Activated B cell treated with CpG ODN at 0.5 μM for 24 hours (primary cell): ENCODE measurements around the gene TSGA10IP. TPM values are rescaled to one million over a fixed set of nuclear protein-coding genes. Genes with fewer than 3 reads are reported as not detected.
A peak's percentile ranks its signal among the peaks of the same experiment; 100 is the strongest.

Experiments used
- ATAC-seq: fragments of 200-7000 bp; cut with Tn5 transposase; one replicate; pipeline ENCODE4 v1.10.0; 2021; ENCODE audit warnings: low read depth, mild to moderate bottlenecking, moderate library complexity
- CTCF ChIA-PET: fragments of 350-600 bp; sonication (Branson Sonifier 250); formaldehyde crosslinking; loops from one replicate; lab custom pipeline; 2021; ENCODE audit warnings: antibody characterized with exemption; lab: Charles Lee
- POLR2A ChIA-PET: fragments of 350-600 bp; sonication (Branson Sonifier 250); formaldehyde crosslinking; loops from one replicate; lab custom pipeline; 2021; ENCODE audit warnings: antibody characterized with exemption; lab: Charles Lee
- DNase-seq: peaks from one replicate; pipeline ENCODE4 v3.0.0; 2022
- H3K27ac Mint-ChIP-seq: one replicate; pipeline ENCODE4 v1.8.0; 2020; ENCODE audit warnings: mixed read lengths
- H3K27me3 Mint-ChIP-seq: one replicate; pipeline ENCODE4 v1.8.0; 2021; ENCODE audit warnings: mixed read lengths
- H3K36me3 Mint-ChIP-seq: one replicate; pipeline ENCODE4 v1.8.0; 2021; ENCODE audit warnings: low read depth, mixed read lengths
- H3K4me1 Mint-ChIP-seq: one replicate; pipeline ENCODE4 v1.8.0; 2021; ENCODE audit warnings: mixed read lengths
- H3K4me3 Mint-ChIP-seq: one replicate; pipeline ENCODE4 v1.8.0; 2020; ENCODE audit warnings: mild to moderate bottlenecking, mixed read lengths
- H3K9me3 Mint-ChIP-seq: one replicate; pipeline ENCODE4 v1.8.0; 2020; ENCODE audit warnings: mixed read lengths
- CTCF ChIP-seq: fragments of 200-600 bp; IDR thresholded peaks from one replicate; pipeline ENCODE4 v1.8.0; 2022; ENCODE audit warnings: antibody characterized with exemption, mild to moderate bottlenecking
- intact Hi-C: fragments of 100-400 bp; cut with micrococcal nuclease; formaldehyde crosslinking; loops from one replicate; pipeline ENCODE4 v1.15.1; 2024
- total RNA-seq: library from RNA; stranded (reverse); gene quantifications from 2 replicates; pipeline ENCODE4 v1.2.3, GENCODE V29; 2022

The TSGA10IP gene
- total RNA-seq, 1 donor from 2014 or later: not detected

- CTCF ChIA-PET: interaction anchor here (0.7 to 1.1 kb wide), 2 partner anchors 38 to 43 kb away, joined by 4 read pairs; partner anchors contain the start of gene CCDC85B
- H3K4me1 Mint-ChIP-seq: peaks cover 22% of the 10 kb centered on the region
- no peaks in the 10 kb centered on the region for H3K9me3 Mint-ChIP-seq
- intact Hi-C loops: loop anchor here (1.0 to 2.0 kb wide), 2 partner anchors 9 to 33 kb away; partner anchors contain the start of genes C11orf68, DRAP1 and SART1
- POLR2A ChIA-PET: interaction anchor here (0.5 to 3.0 kb wide), 12 partner anchors 10 to 216 kb away, joined by 3 to 17 read pairs (median 6); partner anchors contain the start of genes BANF1, CCDC85B, CFL1 and FOSL1
- peak overlapping the region; percentile 93 for H3K27ac Mint-ChIP-seq
- peak; percentile 45 for DNase-seq
- ATAC-seq: peak; percentile 93
- H3K36me3 Mint-ChIP-seq: peaks cover 9% of the 10 kb centered on the region
- peak overlapping the region; percentile 79 for H3K4me3 Mint-ChIP-seq
- no peak for TF ChIP-seq CTCF
- no peaks in the 10 kb centered on the region for H3K27me3 Mint-ChIP-seq
Observed at GRCh38 chr11:65927904-65928397, 17.3 kb upstream of the TSGA10IP start.

GRCh38 chr11:65928667-65929066 is 16.6 kb upstream of the TSGA10IP start:
- no peak for ATAC-seq
- H3K9me3 Mint-ChIP-seq: no peaks in the 10 kb centered on the region
- DNase-seq: no peak
- H3K36me3 Mint-ChIP-seq: peaks cover 3% of the 10 kb centered on the region
- CTCF ChIA-PET: interaction anchor here (1.1 kb wide), 1 partner anchor 38 kb away, joined by 4 read pairs; the partner anchor contains the start of gene CCDC85B
- H3K4me3 Mint-ChIP-seq: peak overlapping the region; percentile 79
- peaks cover 22% of the 10 kb centered on the region for H3K4me1 Mint-ChIP-seq
- no peaks in the 10 kb centered on the region for H3K27me3 Mint-ChIP-seq
- TF ChIP-seq CTCF: no peak
- H3K27ac Mint-ChIP-seq: peak overlapping the region; percentile 93
- intact Hi-C loops: loop anchor here (1.0 to 2.0 kb wide), 2 partner anchors 9 to 32 kb away; partner anchors contain the start of genes C11orf68, DRAP1 and SART1
- POLR2A ChIA-PET: interaction anchor here (0.5 to 3.0 kb wide), 9 partner anchors 10 to 74 kb away, joined by 3 to 17 read pairs (median 8); partner anchors contain the start of genes BANF1, CCDC85B, CFL1 and FOSL1

- POLR2A ChIA-PET: no interaction called here
- Mint-ChIP-seq H3K4me1 (peaks cover 20% of the 10 kb centered on the region), H3K27ac (peak overlapping the region; percentile 35), H3K4me3 (no peak overlapping the region), H3K27me3 (no peaks in the 10 kb centered on the region), H3K9me3 (no peaks in the 10 kb centered on the region), H3K36me3 (no peaks in the 10 kb centered on the region)
- CTCF ChIA-PET: interaction anchor here (1.5 to 2.3 kb wide), 2 partner anchors 43 to 47 kb away, joined by 4 to 9 read pairs; partner anchors contain the start of gene FIBP
- intact Hi-C loops: no loop called here
- no peak for TF ChIP-seq CTCF
- no peak for ATAC-seq
- no peak for DNase-seq
Observed at GRCh38 chr11:65931773-65932557, 13.3 kb upstream of the TSGA10IP start.

GRCh38 chr11:65932558-65932919 is 12.7 kb upstream of the TSGA10IP start:
- no peak overlapping the region for H3K27ac Mint-ChIP-seq
- ChIA-PET POLR2A (no interaction called here), CTCF (interaction anchor here (1.5 to 2.3 kb wide), 2 partner anchors 44 to 48 kb away, joined by 4 to 9 read pairs; partner anchors contain the start of gene FIBP)
- ATAC-seq (no peak), DNase-seq (no peak)
- H3K27me3 Mint-ChIP-seq: peaks cover 3% of the 10 kb centered on the region
- intact Hi-C loops: no loop called here
- TF ChIP-seq CTCF: no peak
- no peaks in the 10 kb centered on the region for H3K36me3 Mint-ChIP-seq
- no peak overlapping the region for H3K4me3 Mint-ChIP-seq
- H3K9me3 Mint-ChIP-seq: no peaks in the 10 kb centered on the region
- H3K4me1 Mint-ChIP-seq: peaks cover 14% of the 10 kb centered on the region

- H3K27ac Mint-ChIP-seq: no peak overlapping the region
- POLR2A ChIA-PET: interaction anchor here (0.6 kb wide), 1 partner anchor 36 kb away, joined by 8 read pairs; no protein-coding TSS in a partner anchor
- no peak overlapping the region for H3K4me3 Mint-ChIP-seq
- ATAC-seq: no peak
- intact Hi-C loops: no loop called here
- no peaks in the 10 kb centered on the region for H3K9me3 Mint-ChIP-seq
- DNase-seq: no peak
- no peaks in the 10 kb centered on the region for H3K36me3 Mint-ChIP-seq
- TF ChIP-seq CTCF: no peak
- CTCF ChIA-PET: no interaction called here
- H3K27me3 Mint-ChIP-seq: peaks cover 3% of the 10 kb centered on the region
- H3K4me1 Mint-ChIP-seq: peaks cover 2% of the 10 kb centered on the region
Observed at GRCh38 chr11:65934014-65934413, 11.3 kb upstream of the TSGA10IP start.
